HG02642 (cell line): ENCODE data around the gene SLC41A3.
"Not testable (repeated sequence)": the region's sequence is repeated elsewhere in the genome, so short reads cannot be mapped to it uniquely, and the experiment has no call there.

Source experiments
- ATAC-seq: cut with Tn5 transposase; IDR thresholded peaks from one replicate; pipeline ENCODE4 v1.9.1; 2021; ENCODE audit warnings: mild to moderate bottlenecking; ENCODE audit not compliant: unreplicated experiment, poor library complexity

SLC41A3 gene

DNA sequence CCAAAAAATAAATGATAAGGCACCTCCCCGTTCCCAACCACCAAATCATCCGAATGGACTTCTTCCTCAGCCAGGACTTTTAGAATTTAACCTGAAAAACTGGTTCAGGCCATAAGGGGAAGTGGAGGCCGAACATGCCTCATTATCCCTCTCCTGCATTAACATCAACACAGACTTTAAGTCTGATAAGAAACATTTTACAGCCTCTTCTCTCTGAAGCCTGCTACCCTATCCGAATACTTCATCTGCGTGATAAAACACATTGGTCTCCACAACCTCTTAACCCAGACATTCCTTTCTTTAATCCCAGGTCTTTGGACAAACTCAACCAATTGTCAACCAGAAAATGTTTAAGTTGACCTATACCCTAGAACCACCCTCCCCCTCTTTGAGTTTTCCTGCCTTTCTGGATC, 850 bp upstream of the SLC41A3 start:
- ATAC-seq: no peak

DNA sequence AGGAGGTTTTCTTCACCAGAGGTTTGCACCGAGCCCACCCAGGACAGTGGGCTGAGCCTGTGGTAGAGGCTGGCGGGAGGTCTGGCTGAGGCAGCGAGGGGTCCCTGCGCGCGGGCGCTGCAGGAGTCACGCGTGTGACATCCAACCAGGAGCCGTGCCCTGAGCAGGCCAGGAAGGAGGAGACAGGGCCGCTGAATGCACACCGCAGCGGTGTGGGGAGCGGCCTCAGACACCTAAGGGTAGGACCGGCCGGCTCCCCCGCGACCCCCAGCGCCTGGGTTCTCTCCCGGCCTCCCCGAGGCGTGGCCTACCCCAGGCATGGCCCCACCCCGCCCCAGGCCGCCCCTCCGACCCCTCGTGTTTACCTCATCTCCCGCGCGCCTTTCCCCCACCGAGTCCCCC, 412 bp downstream of the SLC41A3 start:
- ATAC-seq: peak; percentile 52

DNA sequence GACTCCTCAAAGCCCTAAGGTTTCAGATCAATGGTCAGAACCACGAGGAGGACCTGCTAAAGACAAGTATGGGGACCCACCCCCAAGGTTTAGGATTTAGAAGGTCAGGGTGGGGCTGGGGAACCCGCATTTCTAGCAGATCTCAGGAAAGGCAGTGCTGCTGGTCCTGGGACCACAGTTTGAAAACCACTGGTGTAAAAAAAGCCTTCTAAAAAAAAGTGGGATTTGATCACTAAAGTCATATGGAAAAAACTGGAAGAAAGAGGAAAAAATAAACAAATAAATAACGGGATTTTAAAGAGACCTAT, 832 bp downstream of the SLC41A3 start:
- ATAC-seq: no peak

DNA sequence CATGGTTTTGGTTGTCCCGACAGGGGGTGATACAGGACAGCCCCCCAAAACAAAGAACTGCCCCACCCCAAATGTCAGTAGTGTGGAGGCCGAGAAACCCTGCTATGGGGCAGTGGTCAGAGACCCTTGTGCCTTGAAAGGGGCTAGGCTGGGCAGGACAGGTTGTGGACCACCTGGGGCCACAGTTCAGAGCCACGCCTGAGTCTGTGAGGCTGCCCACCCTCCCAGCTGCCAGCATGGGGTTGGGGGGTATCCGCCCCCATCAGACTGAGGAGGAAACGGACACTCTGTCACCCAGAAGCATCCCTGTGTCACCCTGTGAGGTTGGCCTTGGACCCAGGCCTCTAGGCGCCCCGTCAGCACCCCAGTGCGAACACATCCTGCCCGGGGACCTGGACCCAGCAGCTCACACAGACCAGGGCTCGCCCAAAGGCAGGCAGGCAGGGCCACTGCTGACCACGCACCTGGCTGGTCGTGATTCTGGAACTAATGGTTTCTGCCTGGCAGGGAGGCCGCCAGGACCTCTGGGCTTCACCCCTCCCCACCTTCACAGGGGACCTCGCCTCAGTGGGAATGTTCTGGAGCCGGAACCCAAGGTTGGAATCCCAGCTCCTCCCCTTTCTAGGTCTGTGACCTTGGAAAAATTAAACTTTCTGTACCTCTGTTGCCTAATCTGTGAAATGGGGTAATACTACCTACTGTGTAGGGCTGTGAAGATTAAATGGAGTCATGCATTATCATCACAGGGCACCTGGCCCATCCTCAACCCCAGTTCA, 1.4 kb downstream of the SLC41A3 start:
- ATAC-seq: no peak

DNA sequence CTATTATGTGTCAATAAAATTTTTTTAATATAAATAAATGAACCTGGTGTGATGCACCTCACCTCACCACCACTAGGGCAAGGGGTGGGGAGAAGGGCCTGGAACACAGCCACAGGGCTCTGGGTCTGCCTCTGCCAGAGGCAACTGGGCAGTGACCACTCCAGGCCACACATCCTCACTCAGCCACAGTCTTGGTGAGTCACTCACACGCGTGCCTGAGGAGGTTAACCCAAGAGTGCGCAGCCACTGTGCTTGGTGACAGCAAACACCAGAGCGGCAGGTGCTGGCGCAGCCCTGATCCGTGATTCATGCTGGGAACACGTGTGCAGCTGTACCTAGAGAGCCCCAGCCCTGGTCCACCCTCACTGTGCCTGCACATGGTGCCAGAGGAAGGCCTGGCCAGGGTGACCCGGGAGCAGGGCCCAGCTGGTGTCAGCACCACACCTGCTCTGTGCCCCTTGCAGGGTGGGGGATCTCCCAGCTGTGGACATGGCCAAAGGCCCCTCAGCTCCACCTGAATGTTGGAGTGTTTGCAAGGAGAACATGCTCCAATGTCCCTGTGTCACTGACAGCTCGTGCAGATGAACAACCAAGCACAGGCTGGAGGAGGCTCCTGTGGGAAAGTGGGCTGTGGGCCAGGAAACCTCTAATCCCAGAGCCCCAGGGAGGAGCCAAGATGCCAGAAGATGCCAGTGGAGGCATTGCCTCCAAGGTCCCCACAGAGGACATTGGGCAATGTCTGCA, 2.1 kb downstream of the SLC41A3 start:
- ATAC-seq: no peak

DNA sequence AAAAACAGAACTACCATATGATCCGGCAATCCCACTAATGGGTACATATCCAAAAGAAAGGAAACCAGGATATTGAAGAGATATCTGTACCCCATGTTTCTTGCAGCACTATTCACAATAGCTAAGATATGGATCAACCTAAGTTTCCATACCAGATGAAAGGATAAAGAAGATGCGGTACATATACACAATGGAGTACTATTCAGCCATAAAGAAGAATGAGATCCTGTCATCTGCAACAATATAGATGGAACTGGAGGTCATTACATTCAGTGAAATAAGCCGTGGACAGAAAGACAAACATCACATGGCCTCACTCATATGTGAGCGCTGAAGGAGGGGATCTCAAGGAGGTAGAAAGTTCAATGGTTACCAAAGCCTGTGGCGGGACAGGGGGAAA, 3.0 kb downstream of the SLC41A3 start:
- ATAC-seq: no peak

DNA sequence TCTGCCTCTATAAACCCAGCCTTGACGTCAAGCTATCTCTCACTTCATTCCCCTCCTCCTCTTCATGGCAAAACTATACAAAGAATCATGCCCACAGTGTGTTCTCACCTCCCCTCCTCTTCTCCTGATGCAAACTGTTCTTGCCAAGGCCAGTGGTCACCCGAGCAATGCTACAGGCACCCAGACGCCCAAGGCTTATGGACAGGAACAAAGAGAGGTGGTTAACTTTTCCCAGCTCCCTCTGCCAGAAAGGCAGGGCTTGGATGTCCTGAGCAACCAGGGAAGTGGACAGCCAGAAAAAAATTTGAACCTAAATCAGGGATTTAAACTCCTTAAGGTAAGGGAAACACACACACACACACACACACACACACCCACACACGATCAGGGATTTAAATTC, 5.1 kb downstream of the SLC41A3 start:
- ATAC-seq: no peak

DNA sequence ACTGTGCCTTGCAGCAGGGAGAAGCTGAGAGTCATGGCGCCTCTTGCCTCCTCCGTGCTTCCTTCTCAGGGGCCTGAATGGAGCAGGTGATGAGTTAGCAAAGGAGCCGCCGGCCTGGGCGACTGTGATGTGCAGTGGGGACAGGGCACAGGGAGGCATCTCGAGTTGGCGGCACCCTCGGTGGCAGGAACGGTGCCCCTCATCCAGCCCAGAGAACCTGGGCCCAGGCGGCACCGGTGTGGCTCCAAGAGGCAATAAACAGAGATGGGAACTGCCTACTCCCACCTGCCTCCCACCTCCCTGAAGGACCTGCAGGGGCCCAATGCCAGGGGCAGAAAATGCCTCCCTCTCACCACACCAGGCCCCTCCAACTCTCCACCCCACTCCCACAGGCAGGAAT, 6.2 kb downstream of the SLC41A3 start:
- no peak for ATAC-seq

DNA sequence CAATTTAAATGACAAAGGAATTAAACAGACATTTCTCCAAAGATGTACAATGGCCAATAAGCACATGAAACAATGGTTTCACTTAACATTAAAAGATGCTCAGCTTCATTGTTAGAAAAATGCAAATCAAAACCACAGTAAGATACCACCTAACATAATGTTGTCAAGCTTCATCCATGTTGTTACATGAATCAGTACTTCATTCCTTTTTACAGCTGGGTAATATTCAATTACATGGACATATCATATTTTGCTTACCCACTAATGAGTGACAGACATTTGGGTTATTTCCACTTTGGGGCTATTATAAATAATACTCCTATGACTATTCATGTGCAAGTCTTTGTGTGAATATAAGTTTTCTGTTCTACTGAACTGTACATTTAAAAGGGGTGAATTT, 7.8 kb downstream of the SLC41A3 start:
- no peak for ATAC-seq

DNA sequence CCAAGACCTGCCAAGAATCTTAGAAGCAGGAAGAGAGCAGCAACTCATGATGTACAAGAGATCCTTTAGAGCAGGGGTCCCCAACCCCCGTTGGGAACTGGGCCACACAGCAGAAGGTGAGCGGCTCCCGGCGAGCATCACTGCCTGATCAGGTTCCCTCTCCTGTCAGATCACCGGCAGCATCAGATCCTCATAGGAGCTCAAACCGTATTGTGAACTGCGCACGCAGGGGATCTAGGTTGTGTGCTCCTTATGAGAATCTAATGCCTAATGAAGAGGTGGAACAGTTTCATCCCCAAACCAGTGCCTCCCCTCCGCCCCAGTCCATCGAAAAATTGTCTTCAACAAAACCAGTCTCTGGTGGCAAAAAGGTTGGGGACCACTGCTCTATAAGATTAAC, 13.8 kb downstream of the SLC41A3 start:
- ATAC-seq: no peak

DNA sequence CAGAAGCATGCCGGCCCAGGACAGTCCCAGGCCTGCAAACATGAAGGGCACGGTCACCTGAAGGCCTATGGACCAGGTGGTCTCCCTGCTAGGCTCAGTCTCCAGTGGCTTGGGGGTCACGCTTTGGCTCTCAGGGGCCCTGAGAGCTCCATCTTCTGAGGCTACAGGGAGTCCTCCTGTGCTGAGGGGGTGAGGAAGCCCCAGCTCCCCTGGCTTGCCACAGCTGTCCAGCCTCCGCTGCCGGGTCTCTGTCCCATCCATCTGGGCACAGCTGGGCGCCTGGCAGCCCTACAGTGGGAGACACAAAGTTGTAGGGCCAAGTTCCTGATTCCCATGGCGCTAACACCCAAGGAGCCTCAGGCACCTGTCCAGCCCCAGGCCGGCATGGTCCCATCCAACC, 16.0 kb downstream of the SLC41A3 start:
- ATAC-seq: no peak

DNA sequence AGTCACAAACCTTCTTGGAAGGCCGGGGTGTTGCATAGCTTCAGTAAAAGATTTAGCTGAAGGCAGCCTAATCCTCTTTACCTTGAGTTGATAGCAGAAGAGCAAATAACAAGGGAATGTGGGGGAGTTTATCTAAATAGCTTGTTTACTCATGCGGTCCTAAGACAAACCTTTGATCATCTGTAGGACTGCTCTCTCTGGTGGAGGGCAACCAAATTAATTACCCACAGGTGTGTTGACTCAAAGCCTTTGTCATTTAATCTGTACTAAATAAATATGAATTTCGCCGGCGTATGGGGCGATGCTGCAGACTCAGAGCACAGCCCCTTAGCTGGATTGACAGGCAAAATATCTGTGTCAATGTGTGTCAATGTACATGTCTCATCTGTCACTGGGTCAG, 17.2 kb downstream of the SLC41A3 start:
- ATAC-seq: not testable (repeated sequence)

DNA sequence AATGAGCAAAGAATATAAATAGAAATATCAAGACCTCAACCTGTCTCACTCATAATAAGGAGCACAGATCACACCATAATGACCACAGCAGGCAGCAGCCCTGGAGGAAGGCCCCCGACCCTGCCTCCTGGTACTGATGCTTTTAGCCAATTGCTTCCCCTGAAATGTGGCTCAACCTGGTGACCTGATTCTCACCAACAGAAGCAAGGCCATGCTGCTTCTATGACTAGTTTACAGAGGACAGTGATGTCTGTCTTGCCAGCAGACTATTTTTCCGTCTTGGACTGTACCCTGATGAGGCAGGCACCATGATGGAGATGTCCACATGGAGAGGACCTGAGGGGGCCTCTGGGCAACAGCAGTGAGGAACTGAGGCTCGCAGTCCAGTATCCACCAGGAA, 18.0 kb downstream of the SLC41A3 start:
- no peak for ATAC-seq

DNA sequence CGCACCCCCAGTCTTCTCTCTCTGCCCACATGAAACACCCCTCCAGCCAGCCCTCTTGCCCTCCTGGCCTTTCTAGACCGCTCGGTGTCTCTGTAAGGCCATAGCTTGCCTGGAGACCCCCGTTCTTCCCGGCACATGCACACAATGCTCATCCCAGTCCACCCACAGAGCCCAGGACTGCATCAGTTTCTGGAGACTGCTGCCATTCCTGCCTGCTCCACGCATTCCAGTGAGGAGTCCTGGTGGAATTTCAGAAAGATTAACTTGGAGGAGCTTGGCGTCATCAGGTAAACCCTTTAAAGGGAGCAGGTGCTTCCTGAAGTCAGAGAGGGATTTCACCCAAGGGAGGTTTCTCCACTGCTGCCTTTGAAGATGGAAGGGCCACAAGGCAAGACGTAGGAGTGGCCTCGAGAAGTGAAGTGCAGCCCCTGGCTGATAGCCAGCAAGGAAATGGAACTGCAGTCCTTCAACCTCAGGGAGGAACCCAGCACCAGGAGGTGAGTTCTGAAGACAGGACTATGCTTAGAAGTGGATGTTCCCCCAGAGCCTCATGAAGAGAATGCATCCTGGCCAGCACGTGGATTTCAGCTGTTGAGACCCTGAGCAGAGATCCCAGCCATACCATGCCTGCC, 19.2 kb downstream of the SLC41A3 start:
- no peak for ATAC-seq

DNA sequence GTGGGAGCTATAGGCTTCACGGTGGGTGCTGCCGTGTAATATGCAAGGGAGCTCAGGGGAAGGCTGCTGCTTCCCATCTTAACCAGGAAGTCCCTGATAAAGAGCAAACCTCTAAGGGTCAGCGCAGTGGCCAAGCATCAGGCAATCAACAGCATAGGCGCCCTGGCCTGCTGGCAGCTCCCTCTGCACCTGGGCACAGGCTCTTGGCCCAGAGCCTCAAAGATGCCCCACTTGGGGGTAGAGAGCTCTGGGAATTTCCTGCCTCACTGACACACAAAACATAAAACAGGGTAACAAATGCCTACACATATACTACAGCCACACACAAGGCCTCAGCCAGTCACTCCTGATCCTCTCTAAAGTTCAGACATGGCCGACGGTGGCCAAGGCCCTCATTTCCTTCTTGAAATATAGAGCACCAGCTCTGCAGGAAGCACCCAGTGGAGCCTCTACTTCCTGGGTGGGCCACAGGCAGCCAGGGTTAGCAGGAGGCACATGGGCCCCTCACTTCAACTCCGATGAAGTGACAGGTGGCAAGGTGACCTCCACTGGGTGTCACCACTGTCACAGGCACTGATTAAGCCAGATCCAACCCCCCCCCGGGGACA, 20.5 kb downstream of the SLC41A3 start:
- ATAC-seq: no peak

DNA sequence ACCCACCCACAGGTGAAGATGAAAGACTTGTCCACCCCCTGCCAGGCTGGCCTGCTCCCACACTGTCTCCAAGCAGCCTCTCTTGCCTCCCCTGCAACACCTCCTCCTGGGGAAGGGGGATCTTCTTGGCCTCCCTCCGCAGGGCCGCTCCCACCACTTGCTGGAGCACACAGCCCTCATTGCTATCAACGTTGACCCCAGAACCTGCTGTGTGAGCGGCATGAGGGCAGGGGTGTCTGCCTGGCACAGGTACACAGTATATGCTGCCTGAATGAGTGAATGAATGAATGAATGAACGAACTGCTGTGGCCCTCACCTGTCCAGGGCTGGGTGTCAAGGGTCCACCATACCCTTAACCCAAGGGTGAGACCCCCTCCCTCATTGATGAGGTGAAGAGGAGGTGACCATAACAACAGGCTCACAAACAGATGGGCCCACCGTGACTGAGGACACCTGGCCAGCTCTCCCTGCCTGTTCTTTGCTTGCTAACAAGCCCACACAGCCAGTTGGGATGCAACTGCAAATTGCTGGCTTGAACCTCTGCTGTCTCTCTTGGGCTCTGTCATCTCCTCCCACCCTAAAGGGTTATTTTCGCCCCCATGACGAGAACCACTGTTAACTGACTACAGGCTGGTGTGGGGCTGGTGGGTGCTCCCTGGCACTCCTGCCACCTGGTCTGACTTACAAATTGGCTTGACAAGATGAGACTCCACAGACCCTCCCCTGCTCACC, 22.5 kb downstream of the SLC41A3 start:
- ATAC-seq: no peak

DNA sequence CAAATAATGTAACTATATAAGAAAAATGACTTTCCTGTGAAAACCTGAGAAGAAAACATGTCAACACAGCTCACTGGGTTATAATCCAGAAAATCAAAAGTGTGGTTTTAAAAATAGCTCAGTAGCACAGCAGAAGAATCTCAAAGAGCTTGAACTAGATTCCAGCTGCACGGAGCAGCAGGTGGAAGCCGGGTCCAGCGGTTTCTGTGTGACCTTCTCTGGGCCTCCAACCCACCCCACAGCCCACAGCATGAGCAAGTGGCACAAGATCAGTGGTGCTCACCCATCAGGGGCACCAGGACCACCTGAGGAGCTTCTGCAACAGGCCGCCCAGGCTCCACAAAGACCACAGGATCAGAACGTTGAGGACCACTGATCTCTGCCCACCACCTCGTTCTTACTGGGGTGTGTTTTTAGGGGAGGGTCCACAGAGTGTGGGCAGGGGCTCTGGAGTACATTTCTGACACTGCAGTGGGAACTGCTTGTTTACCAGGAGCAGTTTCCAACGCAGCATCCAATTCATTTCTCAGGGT, 23.2 kb downstream of the SLC41A3 start:
- no peak for ATAC-seq

DNA sequence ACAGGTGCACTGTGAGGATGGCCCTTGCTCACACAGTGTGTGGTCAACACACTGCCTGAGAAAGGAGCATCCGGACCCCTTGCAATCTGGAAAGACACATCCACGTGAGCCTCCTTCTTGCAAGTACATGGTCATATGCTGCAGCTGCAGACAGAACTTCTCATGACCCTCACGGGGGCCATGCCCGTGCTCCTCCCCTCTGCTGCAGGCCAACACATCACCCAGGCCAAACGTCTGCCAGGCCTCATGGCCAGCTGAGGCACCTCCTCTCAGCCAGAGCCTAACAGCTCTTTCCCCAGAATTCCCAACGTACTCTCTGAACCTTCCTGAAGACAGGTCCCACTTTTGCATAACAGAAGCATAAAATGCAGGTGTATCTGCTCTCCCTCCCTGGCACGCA, 25.3 kb downstream of the SLC41A3 start:
- no peak for ATAC-seq

DNA sequence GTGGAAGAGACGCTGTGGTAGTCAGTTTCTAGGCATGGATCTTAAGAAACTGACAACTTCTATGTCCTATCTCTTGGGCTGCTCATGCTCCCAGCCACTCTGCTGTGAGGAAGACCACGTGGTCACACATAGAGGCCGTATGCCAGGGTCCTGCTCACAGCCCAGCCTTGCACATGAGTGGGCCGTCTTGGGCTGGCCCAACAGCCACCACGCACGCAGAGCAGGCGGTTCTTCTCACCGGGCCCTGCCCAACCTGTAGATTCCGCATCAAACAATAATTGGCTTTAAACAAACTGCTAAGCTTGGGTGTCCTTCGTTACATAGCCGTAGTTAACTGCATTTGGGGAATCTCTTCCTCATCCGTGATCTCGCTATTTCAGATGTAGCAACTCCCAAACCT, 26.0 kb downstream of the SLC41A3 start:
- no peak for ATAC-seq

DNA sequence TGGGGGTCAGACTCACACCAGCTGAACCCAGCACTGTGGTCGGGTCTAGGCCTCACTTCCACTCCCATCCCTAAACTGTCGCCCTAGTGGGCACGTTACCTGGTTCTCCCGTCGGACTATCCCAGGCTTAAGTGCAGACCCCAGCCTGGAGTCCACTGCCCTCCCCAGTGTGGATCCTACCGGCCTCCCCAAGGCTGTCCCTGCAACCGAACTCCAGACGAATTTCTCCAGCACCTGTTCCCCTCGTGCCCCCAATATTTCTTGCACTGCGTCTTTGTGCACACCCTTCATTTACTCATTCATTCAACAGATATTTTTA, 26.5 kb downstream of the SLC41A3 start:
- no peak for ATAC-seq
